CD14-positive monocyte (primary cell): ENCODE measurements around the gene CYP2S1. TPM values are rescaled to one million over a fixed set of nuclear protein-coding genes. Genes with fewer than 3 reads are reported as not detected.
A peak's percentile ranks its signal among the peaks of the same experiment; 100 is the strongest.

Source experiments
- DNase-seq, 3 donors: peaks; one replicate each; pipeline ENCODE4 v3.0.0-alpha.2; 2011 to 2022
- H2AFZ ChIP-seq: 2 replicates; pipeline ENCODE4 v1.6.0; 2012; ENCODE audit warnings: mild to moderate bottlenecking, low read depth, low read length, inconsistent platforms; ENCODE audit not compliant: insufficient read depth, poor library complexity, severe bottlenecking
- H3K27ac ChIP-seq, 2 donors: 1 replicate in 1 of 2; 2 replicates in 1 of 2; pipeline ENCODE4 v1.5.1; 2012 to 2013; ENCODE audit warnings: low read length in 2 of 2, control low read depth in 1 of 2, inconsistent platforms in 1 of 2, low read depth in 1 of 2, mild to moderate bottlenecking in 1 of 2
- H3K27me3 ChIP-seq, 2 donors: one replicate each; pipeline versions ENCODE4 v1.6.0 to v1.6.1; 2011 to 2013; ENCODE audit warnings: low read length in 2 of 2; ENCODE audit not compliant: control insufficient read depth in 2 of 2, insufficient read depth in 2 of 2
- H3K36me3 ChIP-seq, 2 donors: replicated peaks in 1 of 2; 1 replicate in 1 of 2; 2 replicates in 1 of 2; pipeline versions ENCODE4 v1.5.1 to v1.6.1; 2012 to 2013; ENCODE audit warnings: low read length in 2 of 2, control low read depth in 1 of 2, inconsistent platforms in 1 of 2, mild to moderate bottlenecking in 1 of 2; ENCODE audit not compliant: insufficient read depth in 2 of 2, control insufficient read depth in 1 of 2
- H3K4me1 ChIP-seq, 2 donors: 1 replicate in 1 of 2; 2 replicates in 1 of 2; pipeline versions ENCODE4 v1.5.1 to v1.6.1; 2012 to 2013; ENCODE audit warnings: low read length in 2 of 2, control low read depth in 1 of 2, inconsistent platforms in 1 of 2, mild to moderate bottlenecking in 1 of 2, moderate library complexity in 1 of 2; ENCODE audit not compliant: insufficient read depth in 2 of 2, control insufficient read depth in 1 of 2
- H3K4me2 ChIP-seq: replicated peaks from 2 replicates; pipeline ENCODE3; 2012; ENCODE audit warnings: low read length, moderate library complexity, mild to moderate bottlenecking; ENCODE audit not compliant: poor library complexity, severe bottlenecking; ENCODE audit errors: extremely low read depth
- H3K4me3 ChIP-seq, 3 experiments: fragments of 200-600 bp in 1 of 3; sonication (generic) in 1 of 3; replicated peaks in 1 of 3; 1 replicate in 2 of 3; 2 replicates in 1 of 3; pipeline ENCODE4 v1.5.1; 2011 to 2013; ENCODE audit warnings: low read length in 3 of 3, mild to moderate bottlenecking in 3 of 3, control low read depth in 2 of 3, low read depth in 2 of 3, inconsistent platforms in 1 of 3, moderate library complexity in 1 of 3
- H3K79me2 ChIP-seq: 2 replicates; pipeline ENCODE4 v1.6.0; 2012; ENCODE audit warnings: mild to moderate bottlenecking, control low read depth, inconsistent platforms, low read length, moderate library complexity; ENCODE audit not compliant: insufficient read depth
- H3K9ac ChIP-seq: 2 replicates; pipeline ENCODE4 v1.6.0; 2017; ENCODE audit warnings: low read length, mild to moderate bottlenecking; ENCODE audit not compliant: insufficient read depth, poor library complexity, severe bottlenecking
- H3K9me3 ChIP-seq, 2 donors: replicated peaks in 1 of 2; 1 replicate in 1 of 2; 2 replicates in 1 of 2; pipeline versions ENCODE4 v1.5.1 to v1.6.1; 2012 to 2013; ENCODE audit warnings: low read length in 2 of 2, control low read depth in 1 of 2; ENCODE audit not compliant: control insufficient read depth in 1 of 2, insufficient read depth in 1 of 2
- H4K20me1 ChIP-seq: 2 replicates; pipeline ENCODE4 v1.6.0; 2012; ENCODE audit warnings: mild to moderate bottlenecking, low read length, control low read depth, moderate library complexity; ENCODE audit not compliant: insufficient read depth
- H3K27ac Mint-ChIP-seq, 7 donors: one replicate each; pipeline ENCODE4 v1.8.0; 2020; ENCODE audit warnings: mild to moderate bottlenecking in 7 of 7, mixed read lengths in 7 of 7, moderate library complexity in 6 of 7, inconsistent platforms in 2 of 7
- H3K27me3 Mint-ChIP-seq, 3 donors: one replicate each; pipeline ENCODE4 v1.8.0; 2021 to 2022; ENCODE audit warnings: low read depth in 3 of 3, mild to moderate bottlenecking in 3 of 3, mixed read lengths in 3 of 3, moderate library complexity in 3 of 3, inconsistent platforms in 1 of 3
- H3K36me3 Mint-ChIP-seq, 2 donors: one replicate each; pipeline ENCODE4 v1.8.0; 2020; ENCODE audit warnings: mixed read lengths in 2 of 2, inconsistent platforms in 1 of 2, mild to moderate bottlenecking in 1 of 2
- H3K4me1 Mint-ChIP-seq: one replicate; pipeline ENCODE4 v1.8.0; 2020; ENCODE audit warnings: mild to moderate bottlenecking, mixed read lengths
- H3K4me3 Mint-ChIP-seq, 2 donors: one replicate each; pipeline ENCODE4 v1.8.0; 2020; ENCODE audit warnings: mild to moderate bottlenecking in 2 of 2, mixed read lengths in 2 of 2, moderate library complexity in 1 of 2
- H3K9me3 Mint-ChIP-seq, 7 donors: one replicate each; pipeline ENCODE4 v1.8.0; 2020 to 2022; ENCODE audit warnings: mixed read lengths in 7 of 7, mild to moderate bottlenecking in 6 of 7, moderate library complexity in 6 of 7, inconsistent platforms in 2 of 7
- CTCF ChIP-seq: fragments of 200-600 bp; IDR thresholded peaks from one replicate; pipeline ENCODE4 v1.8.0; 2022; ENCODE audit warnings: antibody characterized with exemption, mild to moderate bottlenecking
- WGBS: methylation state at CpG from one replicate; pipeline ENCODE4 v1.1.5; 2013; ENCODE audit warnings: missing lambda C conversion rate; ENCODE audit not compliant: insufficient coverage; 5-methylcytosine and 5-hydroxymethylcytosine counted together
- intact Hi-C, 2 donors: fragments of 100-400 bp; cut with micrococcal nuclease; formaldehyde crosslinking; loops; one replicate each; pipeline versions ENCODE4 v1.15.0 to v1.15.1; 2023
- polyA plus RNA-seq, 3 donors: library from polyadenylated mRNA; depleted of rRNA in 1 of 3; unstranded in 2 of 3; stranded (reverse) in 1 of 3; fragments of 300-500 nt in 2 of 3; fragments of >200 nt in 1 of 3; fragmentation: Illumina TruSeq in 2 of 3; gene quantifications; 1 replicate in 2 of 3; 2 replicates in 1 of 3; pipeline ENCODE4 v1.2.3, GENCODE V29; 2012 to 2021

The CYP2S1 gene
- polyA plus RNA-seq, 3 donors = 8.9 to 20.3 (median 10.3) TPM

GRCh38 chr19:41217741-41218140 lies 24.7 kb downstream of the CYP2S1 start:
- TF ChIP-seq CTCF = no peak
- Histone ChIP-seq H3K27ac (no peak overlapping the region), H2AFZ (no peak overlapping the region), H3K4me1 (peaks cover 15 to 19% of the 10 kb centered on the region in 2 donors), H3K9ac (no peak overlapping the region), H3K36me3 (no peaks in the 10 kb centered on the region), H3K4me3 (no peak overlapping the region), H3K79me2 (no peaks in the 10 kb centered on the region), H3K4me2 (no peak overlapping the region), H3K9me3 (no peaks in the 10 kb centered on the region), H4K20me1 (no peaks in the 10 kb centered on the region), H3K27me3 (peaks cover 0 to 31% of the 10 kb centered on the region in 2 donors)
- intact Hi-C loops = no loop called here
- Mint-ChIP-seq H3K36me3 (peaks cover 0 to 3% of the 10 kb centered on the region in 2 donors), H3K4me1 (peaks cover 23% of the 10 kb centered on the region), H3K9me3 (peaks cover 0 to 3% (median 0%) of the 10 kb centered on the region in 7 donors), H3K27ac (peak overlapping the region in 1 of 7 donors; percentile 44), H3K4me3 (peak overlapping the region in 1 of 2 donors; percentile 9), H3K27me3 (peaks cover 24 to 48% (median 29%) of the 10 kb centered on the region in 3 donors)
- DNase-seq = no peak
- WGBS = 95% methylated on average over 6 of the region's 7 CpGs

DNA sequence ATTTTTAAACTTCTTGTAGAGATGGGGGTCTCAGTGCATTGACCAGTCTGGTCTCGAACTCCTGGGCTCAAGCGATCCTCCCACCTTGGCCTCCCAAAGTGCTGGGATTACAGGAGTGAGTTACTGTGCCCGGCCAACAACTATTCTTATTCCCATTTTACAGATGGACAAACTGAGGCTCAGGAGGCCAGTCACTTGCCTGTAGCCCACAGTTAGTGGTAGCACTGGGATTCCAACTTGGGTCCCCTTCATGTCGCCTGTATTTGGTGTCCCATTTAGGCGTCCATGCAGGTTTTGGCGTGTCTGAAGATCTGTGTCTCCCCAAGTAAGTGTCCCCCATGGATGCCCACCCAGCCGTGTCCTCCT lies 25.2 kb downstream of the CYP2S1 start:
- H3K4me1 Mint-ChIP-seq = peaks cover 25% of the 10 kb centered on the region
- H3K4me3 ChIP-seq = no peak overlapping the region
- H3K4me2 ChIP-seq = peak overlapping the region; percentile 65
- DNase-seq = no peak
- peak overlapping the region; percentile 72 for H2AFZ ChIP-seq
- peaks cover 24 to 52% (median 29%) of the 10 kb centered on the region in 3 donors for H3K27me3 Mint-ChIP-seq
- intact Hi-C loops = no loop called here
- no peak for TF ChIP-seq CTCF
- H3K27me3 ChIP-seq = peaks cover 0 to 31% of the 10 kb centered on the region in 2 donors
- H3K79me2 ChIP-seq = no peaks in the 10 kb centered on the region
- 73% methylated on average over 5 of the region's 7 CpGs for WGBS
- H3K9ac ChIP-seq = peak overlapping the region; percentile 58
- no peaks in the 10 kb centered on the region for H4K20me1 ChIP-seq
- peaks cover 15 to 19% of the 10 kb centered on the region in 2 donors for H3K4me1 ChIP-seq
- peak overlapping the region in 1 of 7 donors; percentile 10 for H3K27ac Mint-ChIP-seq
- H3K27ac ChIP-seq = no peak overlapping the region
- H3K36me3 Mint-ChIP-seq = peaks cover 0 to 3% of the 10 kb centered on the region in 2 donors
- H3K9me3 Mint-ChIP-seq = peaks cover 0 to 3% (median 0%) of the 10 kb centered on the region in 7 donors
- H3K9me3 ChIP-seq = no peaks in the 10 kb centered on the region
- no peaks in the 10 kb centered on the region for H3K36me3 ChIP-seq
- H3K4me3 Mint-ChIP-seq = peak overlapping the region in 1 of 2 donors; percentile 75
